ENCODE results near the gene MAP1LC3B.

The MAP1LC3B gene

DNA sequence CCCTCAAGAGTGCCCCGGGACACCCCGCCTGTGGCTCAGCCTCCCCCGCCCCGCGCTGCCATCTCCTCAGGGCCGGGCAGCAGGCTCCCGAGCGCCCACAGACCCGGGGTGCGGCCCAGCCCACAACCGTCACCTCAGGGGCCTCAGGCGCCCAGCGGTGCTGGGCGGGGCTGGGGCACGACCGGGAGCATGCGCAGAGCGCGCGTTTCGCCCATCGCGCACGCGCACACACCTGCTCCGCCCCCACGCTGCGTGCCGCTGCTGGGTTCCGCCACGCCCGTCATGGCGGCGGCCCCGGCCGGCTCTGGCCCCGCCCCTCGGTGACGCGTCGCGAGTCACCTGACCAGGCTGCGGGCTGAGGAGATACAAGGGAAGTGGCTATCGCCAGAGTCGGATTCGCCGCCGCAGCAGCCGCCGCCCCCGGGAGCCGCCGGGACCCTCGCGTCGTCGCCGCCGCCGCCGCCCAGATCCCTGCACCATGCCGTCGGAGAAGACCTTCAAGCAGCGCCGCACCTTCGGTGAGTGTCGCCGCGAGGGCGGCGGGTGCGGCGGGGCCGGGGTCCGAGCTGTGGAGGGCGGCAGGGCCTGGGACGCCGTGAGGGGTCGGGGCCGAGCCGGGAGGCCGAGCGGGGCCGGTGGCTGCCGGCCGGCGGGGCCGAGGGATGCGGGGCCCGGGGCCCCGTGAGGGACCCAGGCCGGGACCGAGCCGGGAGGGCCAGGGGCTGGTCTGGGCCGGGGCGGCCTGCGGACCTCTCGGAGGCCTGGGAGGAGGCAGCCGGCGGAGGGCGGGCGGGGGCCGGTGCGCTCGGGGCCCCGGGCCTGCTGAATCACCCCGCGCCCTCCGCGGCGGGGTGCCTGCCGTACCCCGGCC, at the start of gene MAP1LC3B:
Gene MAP1LC3B (plus strand): TSS at position 387 of the 871 bp plus-strand sequence. CDS start 92 bp downstream, at position 479.
- Mint-ChIP-seq H3K36me3 (peaks cover 61% of the 10 kb centered on the region), H3K27ac (peak within 1 kb of the TSS; percentile 96), H3K4me3 (peak within 1 kb of the TSS; percentile 83), H3K4me1 (peaks cover 48% of the 10 kb centered on the region), H3K9me3 (no peaks in the 10 kb centered on the region)
- ATAC-seq (peak; percentile 77), DNase-seq (ENCODE audit: low spot score in 2 of 2) (peak; percentile 99 to 100)

- Mint-ChIP-seq H3K4me1 (peaks cover 11% of the 10 kb centered on the region), H3K27ac (no peak overlapping the region), H3K9me3 (no peaks in the 10 kb centered on the region), H3K36me3 (peaks cover 80% of the 10 kb centered on the region), H3K4me3 (no peak overlapping the region)
- no peak for DNase-seq (ENCODE audit: low spot score in 2 of 2)
- ATAC-seq, result no peak
Measured at GRCh38 chr16:87342504-87342903, 49.6 kb upstream of the MAP1LC3B start.

DNA sequence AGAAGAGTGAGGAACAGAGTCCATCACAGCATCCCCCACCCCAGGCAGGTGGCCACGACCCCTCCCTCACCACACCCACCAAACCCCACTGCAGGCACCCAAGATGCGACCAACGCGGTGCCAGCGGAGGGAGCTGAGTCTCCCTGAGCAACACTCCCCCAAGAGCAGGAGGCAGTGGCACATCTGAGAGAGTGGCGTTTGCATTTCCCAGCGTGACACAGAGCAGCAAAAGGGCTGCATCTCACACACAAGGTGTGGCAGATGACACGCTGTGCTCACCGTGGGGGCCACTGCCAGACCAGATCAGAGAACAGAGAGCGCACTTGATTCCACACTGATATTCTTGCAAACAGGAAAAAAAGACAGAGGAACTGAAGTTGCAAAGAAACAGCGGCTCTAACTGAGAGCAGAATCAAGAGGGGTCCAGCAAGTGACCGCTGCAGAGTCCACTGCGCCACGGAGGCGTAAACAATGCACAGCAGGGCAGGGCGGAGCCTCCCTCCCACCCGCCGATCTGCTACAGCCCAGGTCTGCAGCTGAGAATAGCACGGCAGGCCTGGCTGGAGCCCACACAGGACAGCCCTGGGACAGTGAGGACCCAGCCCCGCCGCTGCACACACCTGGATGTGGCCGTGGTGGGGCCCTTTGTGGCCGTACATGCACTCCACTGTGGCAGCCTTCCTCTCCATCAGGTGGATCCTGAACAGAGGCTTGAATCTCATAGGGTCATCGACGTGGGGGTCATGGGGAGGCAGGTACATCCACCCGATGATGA, 49.0 kb upstream of the MAP1LC3B start:
- H3K9me3 Mint-ChIP-seq, result no peaks in the 10 kb centered on the region
- H3K4me3 Mint-ChIP-seq, result no peak overlapping the region
- DNase-seq (ENCODE audit: low spot score in 2 of 2) (no peak), ATAC-seq (no peak)
- H3K27ac Mint-ChIP-seq, result peak overlapping the region; percentile 73
- H3K4me1 Mint-ChIP-seq, result peaks cover 13% of the 10 kb centered on the region
- peaks cover 82% of the 10 kb centered on the region for H3K36me3 Mint-ChIP-seq

DNA sequence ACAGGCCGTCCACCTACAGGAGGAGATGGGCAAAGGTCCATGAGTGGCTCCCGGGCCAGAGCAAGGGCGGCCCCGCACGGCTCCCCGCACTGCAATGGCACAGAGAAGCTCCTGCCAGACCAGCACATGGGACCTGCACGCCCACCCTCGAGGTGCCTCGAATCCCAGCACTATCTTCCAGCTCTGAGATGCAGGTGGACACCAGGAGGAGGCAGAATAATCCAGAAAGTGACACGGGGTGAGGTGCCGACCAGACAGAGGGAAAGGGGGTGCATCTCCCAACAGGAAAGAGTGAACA, 48.4 kb upstream of the MAP1LC3B start:
- no peak overlapping the region for H3K4me3 Mint-ChIP-seq
- peaks cover 18% of the 10 kb centered on the region for H3K4me1 Mint-ChIP-seq
- no peaks in the 10 kb centered on the region for H3K9me3 Mint-ChIP-seq
- H3K36me3 Mint-ChIP-seq, result peaks cover 87% of the 10 kb centered on the region
- DNase-seq (ENCODE audit: low spot score in 2 of 2) (no peak), ATAC-seq (no peak)
- H3K27ac Mint-ChIP-seq, result peak overlapping the region; percentile 73

DNA sequence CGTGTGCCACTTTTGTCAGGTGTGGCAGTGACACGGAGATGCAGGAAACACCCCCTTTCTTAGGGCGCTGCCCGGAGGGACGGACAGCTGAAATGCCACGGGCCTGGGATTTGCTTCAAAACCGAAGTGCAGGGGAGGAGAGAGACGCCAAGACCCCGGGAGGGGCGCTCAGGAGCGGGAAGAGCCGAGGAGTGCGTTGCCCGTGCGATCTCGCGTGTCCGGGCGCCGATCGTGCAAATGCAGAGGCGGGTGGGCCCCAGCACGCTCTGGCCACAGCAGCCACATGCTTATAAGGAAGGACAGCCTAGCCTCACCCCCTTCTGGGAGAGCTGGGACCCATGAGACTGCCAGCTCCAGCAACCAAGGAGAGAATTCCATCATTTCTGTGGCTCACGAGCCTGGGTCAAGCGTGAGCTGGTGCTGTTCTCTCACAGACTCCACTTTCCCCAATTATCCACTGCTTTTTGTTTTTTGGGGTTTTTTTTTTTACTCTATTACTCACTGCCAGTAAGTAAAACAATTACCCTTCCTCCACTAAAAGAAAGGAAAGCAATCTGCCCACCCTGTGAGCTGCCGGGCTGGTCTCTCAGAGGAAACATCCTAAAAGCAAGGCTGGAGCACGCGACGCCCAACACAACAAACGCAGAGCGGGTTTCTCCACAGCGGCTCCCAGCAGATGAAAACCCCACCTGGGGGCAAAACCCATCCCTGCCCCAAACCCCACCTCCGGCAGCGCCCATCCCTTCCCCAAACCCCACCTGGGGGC, 47.8 kb upstream of the MAP1LC3B start:
- Mint-ChIP-seq H3K36me3 (peaks cover 83% of the 10 kb centered on the region), H3K4me3 (peak overlapping the region; percentile 51), H3K9me3 (no peaks in the 10 kb centered on the region), H3K27ac (peak overlapping the region; percentile 89), H3K4me1 (peaks cover 24% of the 10 kb centered on the region)
- no peak for ATAC-seq
- DNase-seq (ENCODE audit: low spot score in 2 of 2), result no peak

- peak in 1 of 2 donors; percentile 52 for DNase-seq (ENCODE audit: low spot score in 2 of 2)
- Mint-ChIP-seq H3K4me1 (peaks cover 24% of the 10 kb centered on the region), H3K9me3 (no peaks in the 10 kb centered on the region), H3K4me3 (peak overlapping the region; percentile 51), H3K27ac (peak overlapping the region; percentile 89), H3K36me3 (peaks cover 82% of the 10 kb centered on the region)
- ATAC-seq, result peak; percentile 75
Measured at GRCh38 chr16:87344931-87345631, 47.1 kb upstream of the MAP1LC3B start.

DNA sequence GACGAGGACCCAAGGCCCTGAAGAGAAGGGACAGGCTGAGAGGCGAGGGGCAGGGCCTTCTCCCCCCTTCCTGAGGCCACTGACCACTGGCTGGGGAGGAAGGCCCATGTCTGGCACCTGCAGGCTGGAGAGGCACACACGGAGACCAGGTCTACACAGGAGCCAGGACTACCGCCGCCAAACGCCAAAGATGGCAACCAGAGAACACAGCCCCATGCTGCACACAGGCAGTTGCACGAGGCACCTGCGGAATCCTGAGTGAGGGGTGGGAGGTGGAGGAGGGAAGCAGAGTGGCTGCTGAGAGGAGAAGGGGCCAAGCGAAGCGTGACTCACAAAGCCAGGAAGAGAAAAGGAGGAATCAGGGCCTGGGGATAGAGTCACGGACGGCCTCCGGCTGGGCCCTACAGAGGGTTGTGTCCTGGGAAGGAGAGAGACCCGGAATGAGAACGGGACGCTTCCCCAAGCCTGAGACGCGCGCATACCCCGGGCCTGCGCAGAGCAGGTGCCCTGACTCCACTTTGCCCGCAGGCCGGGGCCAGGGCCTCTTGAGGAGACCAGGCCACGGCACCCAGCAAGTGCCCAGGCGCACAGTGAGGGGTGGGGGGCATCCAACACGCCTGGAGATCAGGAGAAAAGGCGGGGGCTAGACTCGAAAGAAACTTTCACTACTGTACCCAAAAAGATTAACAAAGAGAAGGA, 46.3 kb upstream of the MAP1LC3B start:
- peak overlapping the region; percentile 89 for H3K27ac Mint-ChIP-seq
- H3K36me3 Mint-ChIP-seq, result peaks cover 75% of the 10 kb centered on the region
- no peak for ATAC-seq
- peak overlapping the region; percentile 51 for H3K4me3 Mint-ChIP-seq
- no peaks in the 10 kb centered on the region for H3K9me3 Mint-ChIP-seq
- no peak for DNase-seq (ENCODE audit: low spot score in 2 of 2)
- H3K4me1 Mint-ChIP-seq, result peaks cover 24% of the 10 kb centered on the region

DNA sequence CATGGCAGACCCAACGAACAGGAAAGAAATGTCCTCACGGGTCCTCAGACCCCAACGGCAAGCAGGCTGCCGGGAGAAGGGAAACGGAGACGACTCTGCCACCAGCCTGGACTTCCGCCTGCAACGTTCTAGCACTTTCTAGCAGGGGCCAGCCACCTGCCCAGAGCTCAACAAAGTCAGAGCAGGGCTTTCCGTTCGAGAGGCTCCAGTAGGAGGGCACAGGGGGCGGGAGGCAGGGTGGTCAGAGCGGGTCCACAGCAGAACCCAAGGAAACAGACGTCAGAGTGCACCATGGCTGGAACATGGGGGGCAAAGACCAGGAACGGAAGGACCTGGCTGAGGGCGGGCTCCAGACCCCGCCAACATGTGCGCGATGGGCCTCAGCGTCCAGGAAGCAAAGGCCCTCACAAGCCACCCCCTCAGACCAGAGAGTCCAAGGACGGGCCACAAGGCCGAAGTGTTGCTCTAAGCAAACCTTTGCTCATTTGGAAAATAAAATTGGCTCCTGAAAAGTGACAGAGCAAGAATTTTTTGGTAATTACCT, 45.5 kb upstream of the MAP1LC3B start:
- Mint-ChIP-seq H3K4me3 (no peak overlapping the region), H3K4me1 (peaks cover 24% of the 10 kb centered on the region), H3K9me3 (no peaks in the 10 kb centered on the region), H3K27ac (peak overlapping the region; percentile 89), H3K36me3 (peaks cover 67% of the 10 kb centered on the region)
- ATAC-seq, result no peak
- no peak for DNase-seq (ENCODE audit: low spot score in 2 of 2)

GRCh38 chr16:87347932-87348615, 44.1 kb upstream of the MAP1LC3B start:
- Mint-ChIP-seq H3K4me1 (peaks cover 24% of the 10 kb centered on the region), H3K4me3 (no peak overlapping the region), H3K36me3 (peaks cover 56% of the 10 kb centered on the region), H3K9me3 (no peaks in the 10 kb centered on the region), H3K27ac (peak overlapping the region; percentile 63)
- ATAC-seq (no peak), DNase-seq (ENCODE audit: low spot score in 2 of 2) (no peak)

GRCh38 chr16:87348616-87349157, 43.4 kb upstream of the MAP1LC3B start:
- peaks cover 50% of the 10 kb centered on the region for H3K36me3 Mint-ChIP-seq
- peak overlapping the region; percentile 63 for H3K27ac Mint-ChIP-seq
- no peaks in the 10 kb centered on the region for H3K9me3 Mint-ChIP-seq
- DNase-seq (ENCODE audit: low spot score in 2 of 2) (no peak), ATAC-seq (no peak)
- no peak overlapping the region for H3K4me3 Mint-ChIP-seq
- peaks cover 24% of the 10 kb centered on the region for H3K4me1 Mint-ChIP-seq

DNA sequence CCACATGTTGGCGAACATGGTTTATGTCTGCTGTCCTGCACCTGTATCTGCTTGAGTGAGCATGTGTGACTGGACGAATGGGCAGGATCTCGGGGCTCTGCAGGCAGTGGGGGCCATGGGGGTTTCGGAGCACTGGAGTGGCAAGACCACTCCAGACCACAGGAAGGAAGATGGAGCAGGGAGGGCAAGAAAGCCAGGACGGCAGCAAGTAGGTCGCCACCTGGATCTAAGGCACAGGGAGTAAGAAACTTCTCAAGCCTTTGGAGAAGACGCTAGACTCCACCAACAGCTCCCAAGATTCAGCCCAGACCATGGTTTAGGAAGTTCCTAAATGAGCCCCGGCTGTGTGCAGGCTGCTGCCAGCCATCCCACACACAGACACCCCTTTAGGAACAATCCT, 42.1 kb upstream of the MAP1LC3B start:
- peaks cover 39% of the 10 kb centered on the region for H3K36me3 Mint-ChIP-seq
- DNase-seq (ENCODE audit: low spot score in 2 of 2) (no peak), ATAC-seq (no peak)
- H3K4me3 Mint-ChIP-seq, result no peak overlapping the region
- H3K27ac Mint-ChIP-seq, result no peak overlapping the region
- H3K4me1 Mint-ChIP-seq, result peaks cover 21% of the 10 kb centered on the region
- no peaks in the 10 kb centered on the region for H3K9me3 Mint-ChIP-seq

- peaks cover 32% of the 10 kb centered on the region for H3K36me3 Mint-ChIP-seq
- no peak for DNase-seq (ENCODE audit: low spot score in 2 of 2)
- no peak for ATAC-seq
- no peak overlapping the region for H3K27ac Mint-ChIP-seq
- H3K9me3 Mint-ChIP-seq, result no peaks in the 10 kb centered on the region
- H3K4me3 Mint-ChIP-seq, result no peak overlapping the region
- H3K4me1 Mint-ChIP-seq, result peaks cover 13% of the 10 kb centered on the region
Measured at GRCh38 chr16:87350681-87351319, 41.3 kb upstream of the MAP1LC3B start.

GRCh38 chr16:87351320-87351698, 40.8 kb upstream of the MAP1LC3B start:
- H3K27ac Mint-ChIP-seq, result no peak overlapping the region

More at GRCh38 chr16:87351320-87351698, 40.8 kb upstream of the MAP1LC3B start:
- DNase-seq (ENCODE audit: low spot score in 2 of 2) (no peak), ATAC-seq (no peak)
- Mint-ChIP-seq H3K4me1 (peaks cover 12% of the 10 kb centered on the region), H3K4me3 (no peak overlapping the region), H3K36me3 (peaks cover 32% of the 10 kb centered on the region), H3K9me3 (no peaks in the 10 kb centered on the region)

All from stimulated activated effector memory CD8-positive, alpha-beta T cell treated with anti-CD3 and anti-CD28 coated beads, Interleukin-12 subunit alpha, Interleukin-12 subunit beta, amount 100 ng/mL, for 72 hours (primary cell).